T-cell (primary cell): Measurements from ENCODE around the gene CASD1. TPM values are rescaled to one million over a fixed set of nuclear protein-coding genes. Genes with fewer than 3 reads are reported as not detected.

Experiments used
- ATAC-seq, 4 experiments: fragments of 200-7000 bp in 3 of 4; fragments of 150-1000 bp in 1 of 4; cut with Tn5 transposase; replicated peaks in 1 of 4; 1 replicate in 3 of 4; 2 replicates in 1 of 4; pipeline ENCODE4 v1.10.0; 2021; ENCODE audit warnings: moderate library complexity in 3 of 4, mild to moderate bottlenecking in 2 of 4, moderate number of reproducible peaks in 1 of 4
- CTCF ChIA-PET, 2 donors: fragments of 300-600 bp; sonication (Branson Sonifier 250); formaldehyde crosslinking; loops; one replicate each; lab custom pipeline; 2022; ENCODE audit warnings: antibody characterized with exemption in 2 of 2; lab: Charles Lee
- POLR2A ChIA-PET, 2 donors: fragments of 300-600 bp; sonication (Branson Sonifier 250); formaldehyde crosslinking; loops; one replicate each; lab custom pipeline; 2022; ENCODE audit warnings: antibody characterized with exemption in 2 of 2; lab: Charles Lee
- DNase-seq, 35 experiments: peaks; one replicate each; pipeline versions ENCODE4 v3.0.0 to v3.0.0-alpha.2; 2013 to 2023
- H3K27ac ChIP-seq: one replicate; pipeline ENCODE4 v1.5.1; 2013; ENCODE audit warnings: low read length
- H3K27me3 ChIP-seq, 2 experiments: replicated peaks in 1 of 2; 1 replicate in 1 of 2; 2 replicates in 1 of 2; pipeline versions ENCODE4 v1.6.1 to v1.7.0; 2013; ENCODE audit warnings: low read length in 1 of 2, mixed read lengths in 1 of 2; ENCODE audit not compliant: control insufficient read depth in 2 of 2, insufficient read depth in 2 of 2; ENCODE audit errors: extremely low read depth in 1 of 2
- H3K36me3 ChIP-seq, 2 donors: 1 replicate in 1 of 2; 2 replicates in 1 of 2; pipeline versions ENCODE4 v1.6.1 to v1.7.0; 2013; ENCODE audit warnings: low read length in 1 of 2; ENCODE audit not compliant: control insufficient read depth in 2 of 2, insufficient read depth in 1 of 2; ENCODE audit errors: extremely low read depth in 1 of 2
- H3K4me1 ChIP-seq, 2 experiments: 1 replicate in 1 of 2; 2 replicates in 1 of 2; pipeline versions ENCODE4 v1.6.1 to v1.7.0; 2013; ENCODE audit warnings: low read length in 2 of 2, mixed read lengths in 1 of 2; ENCODE audit not compliant: insufficient read depth in 2 of 2, control insufficient read depth in 1 of 2; ENCODE audit errors: extremely low read depth in 1 of 2
- H3K4me3 ChIP-seq, 2 donors: 1 replicate in 1 of 2; 2 replicates in 1 of 2; pipeline versions ENCODE4 v1.5.1 to v1.7.0; 2013; ENCODE audit warnings: mild to moderate bottlenecking in 2 of 2, low read length in 1 of 2, moderate library complexity in 1 of 2; ENCODE audit not compliant: control insufficient read depth in 1 of 2; ENCODE audit errors: extremely low read depth in 1 of 2
- H3K9me3 ChIP-seq: 2 replicates; pipeline ENCODE4 v1.7.0; 2013
- H3K27ac Mint-ChIP-seq, 2 donors: one replicate each; pipeline ENCODE4 v1.8.0; 2020 to 2021; ENCODE audit warnings: mild to moderate bottlenecking in 2 of 2, mixed read lengths in 2 of 2
- H3K27me3 Mint-ChIP-seq, 2 donors: one replicate each; pipeline ENCODE4 v1.8.0; 2021 to 2022; ENCODE audit warnings: mixed read lengths in 2 of 2
- H3K36me3 Mint-ChIP-seq: one replicate; pipeline ENCODE4 v1.8.0; 2021; ENCODE audit warnings: mixed read lengths
- H3K4me1 Mint-ChIP-seq, 3 donors: one replicate each; pipeline ENCODE4 v1.8.0; 2020 to 2022; ENCODE audit warnings: mixed read lengths in 3 of 3, mild to moderate bottlenecking in 1 of 3
- H3K4me3 Mint-ChIP-seq, 3 donors: one replicate each; pipeline ENCODE4 v1.8.0; 2020 to 2022; ENCODE audit warnings: mild to moderate bottlenecking in 3 of 3, mixed read lengths in 3 of 3, moderate library complexity in 3 of 3
- H3K9me3 Mint-ChIP-seq, 3 donors: one replicate each; pipeline ENCODE4 v1.8.0; 2020 to 2022; ENCODE audit warnings: mixed read lengths in 3 of 3
- WGBS: methylation state at CpG from one replicate; pipeline ENCODE4 v1.1.5; 2013; ENCODE audit warnings: missing lambda C conversion rate; ENCODE audit not compliant: insufficient coverage; 5-methylcytosine and 5-hydroxymethylcytosine counted together
- total RNA-seq, 35 experiments: library from RNA in 6 of 35; stranded (reverse) in 6 of 35; fragments of 120-200 nt in 1 of 35; gene quantifications; one replicate each; pipeline versions ENCODE4 v1.2.1 to v1.2.4 and lab custom pipeline; 2013 to 2026

CASD1 gene
- total RNA-seq, 5 donors from 2014 or later (not counting 1 experiment from before 2014, with no cell fraction given), result 25.7 to 30.1 (median 28.2) TPM

DNA sequence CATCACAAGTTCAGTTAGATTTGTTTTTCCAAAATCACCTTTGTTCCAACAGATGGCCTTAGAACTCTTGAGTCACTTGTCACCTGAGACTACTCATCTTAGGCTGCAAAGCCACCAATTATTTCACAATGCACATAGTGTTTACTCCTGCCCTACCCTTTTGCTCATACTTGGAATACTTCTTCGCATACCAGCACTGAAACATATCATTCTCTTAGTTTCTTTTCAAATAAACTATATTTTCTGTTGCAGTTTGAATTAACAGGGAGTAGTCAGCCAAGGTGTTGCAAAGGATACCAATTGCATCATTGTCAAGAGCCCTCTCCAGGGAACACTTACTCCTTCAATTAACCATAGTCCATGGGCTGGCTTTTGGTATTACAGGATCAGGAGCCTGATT is 71.0 kb downstream of the CASD1 start:
- Mint-ChIP-seq H3K4me1 (no peaks in the 10 kb centered on the region), H3K9me3 (peaks cover 5 to 15% (median 8%) of the 10 kb centered on the region in 3 donors), H3K36me3 (peaks cover 64% of the 10 kb centered on the region), H3K4me3 (no peak overlapping the region), H3K27ac (no peak overlapping the region), H3K27me3 (no peaks in the 10 kb centered on the region)
- DNase-seq (no peak), ATAC-seq (no peak)
- no peaks in the 10 kb centered on the region for H3K27me3 ChIP-seq
- no peaks in the 10 kb centered on the region for H3K4me1 ChIP-seq
- H3K27ac ChIP-seq, result no peak overlapping the region
- H3K9me3 ChIP-seq, result no peaks in the 10 kb centered on the region
- POLR2A ChIA-PET, result no interaction called here
- peaks cover 4 to 16% of the 10 kb centered on the region in 2 donors for H3K36me3 ChIP-seq
- H3K4me3 ChIP-seq, result no peak overlapping the region
- CTCF ChIA-PET, result no interaction called here
- whole genome bisulfite sequencing, result no CpG with 5 or more reads among the region's 1 CpG

DNA sequence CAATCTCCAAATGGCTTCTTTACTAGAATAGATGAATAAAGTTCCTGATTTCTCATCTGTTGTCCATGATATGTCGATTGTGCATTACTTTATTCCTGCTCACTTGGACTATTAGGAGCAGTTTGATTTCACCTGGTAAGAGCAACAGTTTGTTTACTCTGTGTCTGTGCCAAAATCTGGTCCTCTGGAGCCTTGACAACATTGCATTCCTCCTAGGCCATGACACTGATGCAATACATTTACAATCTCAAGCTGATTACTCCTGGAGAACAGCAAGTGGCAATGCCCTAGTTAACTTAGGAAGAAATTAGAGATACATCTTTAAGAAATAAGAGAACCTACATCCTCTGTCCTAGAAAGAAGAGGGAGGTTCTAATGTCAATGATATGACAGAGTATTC is 74.5 kb downstream of the CASD1 start:
- H3K27me3 Mint-ChIP-seq, result no peaks in the 10 kb centered on the region
- H3K4me1 Mint-ChIP-seq, result no peaks in the 10 kb centered on the region
- Histone ChIP-seq H3K4me1 (no peaks in the 10 kb centered on the region), H3K4me3 (no peak overlapping the region), H3K36me3 (no peaks in the 10 kb centered on the region), H3K9me3 (no peaks in the 10 kb centered on the region), H3K27ac (no peak overlapping the region), H3K27me3 (no peaks in the 10 kb centered on the region)
- no peak overlapping the region for H3K4me3 Mint-ChIP-seq
- WGBS, result 100% methylated on average over 1 of the region's 1 CpG
- ATAC-seq (no peak), DNase-seq (no peak)
- peaks cover 47% of the 10 kb centered on the region for H3K36me3 Mint-ChIP-seq
- H3K9me3 Mint-ChIP-seq, result peaks cover 0 to 10% (median 4%) of the 10 kb centered on the region in 3 donors
- H3K27ac Mint-ChIP-seq, result no peak overlapping the region
- CTCF ChIA-PET, result no interaction called here
- POLR2A ChIA-PET, result no interaction called here

- peaks cover 31% of the 10 kb centered on the region for H3K36me3 Mint-ChIP-seq
- H3K4me3 Mint-ChIP-seq, result no peak overlapping the region
- no peaks in the 10 kb centered on the region for H3K9me3 Mint-ChIP-seq
- POLR2A ChIA-PET, result no interaction called here
- H3K36me3 ChIP-seq, result no peaks in the 10 kb centered on the region
- H3K4me3 ChIP-seq, result no peak overlapping the region
- no peaks in the 10 kb centered on the region for H3K4me1 Mint-ChIP-seq
- no peaks in the 10 kb centered on the region for H3K4me1 ChIP-seq
- H3K27ac Mint-ChIP-seq, result no peak overlapping the region
- no peaks in the 10 kb centered on the region for H3K9me3 ChIP-seq
- H3K27me3 ChIP-seq, result no peaks in the 10 kb centered on the region
- no peaks in the 10 kb centered on the region for H3K27me3 Mint-ChIP-seq
- CTCF ChIA-PET, result interaction anchor here in 1 of 2 donors (0.5 kb wide), 1 partner anchor 18 kb away, joined by 5 read pairs; no protein-coding TSS in a partner anchor
- WGBS, result no CpG with 5 or more reads among the region's 2 CpGs
- no peak for DNase-seq
- ATAC-seq, result no peak
- no peak overlapping the region for H3K27ac ChIP-seq
These were observed 78.5 kb downstream of the CASD1 start for GRCh38 chr7:94588075-94588474.

DNA sequence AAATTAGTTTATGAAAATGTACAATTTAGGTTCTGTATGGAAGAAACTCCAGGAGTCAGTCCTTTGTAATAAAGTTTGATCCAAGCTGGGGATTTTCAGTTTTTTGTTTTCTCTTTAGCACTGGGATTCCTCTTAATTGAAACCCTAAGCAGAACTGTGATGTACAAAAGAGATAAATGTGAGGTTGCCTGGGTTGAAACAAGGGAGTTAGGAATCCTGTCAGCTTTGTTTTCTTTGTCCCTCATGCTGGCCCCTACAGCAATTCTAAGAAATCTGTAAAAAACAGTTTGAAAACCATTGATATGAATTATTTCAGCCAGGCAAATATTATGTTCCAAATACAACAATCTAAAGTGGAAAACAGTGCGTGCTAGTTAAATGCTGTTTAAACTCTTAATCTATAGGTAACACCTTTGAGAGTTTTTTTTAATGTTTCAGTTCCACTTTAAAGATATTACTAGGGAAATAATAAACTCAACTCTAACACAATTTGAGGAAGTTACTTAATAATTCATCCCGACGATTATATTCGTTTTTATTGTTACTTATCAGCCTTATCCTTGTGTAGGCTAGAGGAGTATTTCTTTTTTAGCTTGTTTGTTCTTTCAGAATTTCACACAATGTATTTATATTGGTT is 81.0 kb downstream of the CASD1 start:
- ChIA-PET CTCF (no interaction called here), POLR2A (interaction anchor here in 1 of 2 donors (0.5 kb wide), 1 partner anchor 1170 kb away, joined by 11 read pairs; no protein-coding TSS in a partner anchor)
- Mint-ChIP-seq H3K27me3 (no peaks in the 10 kb centered on the region), H3K36me3 (peaks cover 24% of the 10 kb centered on the region), H3K4me3 (no peak overlapping the region), H3K9me3 (no peaks in the 10 kb centered on the region), H3K4me1 (no peaks in the 10 kb centered on the region), H3K27ac (no peak overlapping the region)
- Histone ChIP-seq H3K27me3 (no peaks in the 10 kb centered on the region), H3K4me3 (no peak overlapping the region), H3K36me3 (no peaks in the 10 kb centered on the region), H3K4me1 (no peaks in the 10 kb centered on the region), H3K9me3 (no peaks in the 10 kb centered on the region), H3K27ac (no peak overlapping the region)
- DNase-seq (no peak), ATAC-seq (no peak)
- WGBS, result no CpG with 5 or more reads among the region's 4 CpGs

DNA sequence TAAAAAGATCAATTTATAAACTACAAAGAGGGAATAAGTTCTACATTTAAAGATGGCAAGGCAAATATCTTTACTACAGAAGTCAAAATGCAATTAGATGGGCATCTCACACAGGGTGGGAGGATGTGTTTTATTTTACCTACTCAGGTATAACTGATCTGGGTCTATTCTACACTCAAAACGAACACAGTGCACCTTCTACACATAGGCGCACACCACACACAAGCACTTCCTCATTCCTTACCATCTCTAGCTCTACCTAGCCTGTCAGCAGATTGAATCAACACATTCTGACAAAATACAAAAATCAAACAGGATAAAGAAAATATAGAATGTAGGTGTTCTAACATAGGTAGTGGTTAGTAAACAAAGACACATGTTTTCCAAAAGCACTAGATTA is 81.6 kb downstream of the CASD1 start:
- Histone ChIP-seq H3K36me3 (no peaks in the 10 kb centered on the region), H3K4me1 (no peaks in the 10 kb centered on the region), H3K27ac (no peak overlapping the region), H3K27me3 (no peaks in the 10 kb centered on the region), H3K4me3 (no peak overlapping the region), H3K9me3 (no peaks in the 10 kb centered on the region)
- Mint-ChIP-seq H3K27ac (no peak overlapping the region), H3K4me3 (no peak overlapping the region), H3K4me1 (no peaks in the 10 kb centered on the region), H3K9me3 (no peaks in the 10 kb centered on the region), H3K27me3 (no peaks in the 10 kb centered on the region), H3K36me3 (peaks cover 24% of the 10 kb centered on the region)
- ChIA-PET POLR2A (interaction anchor here in 1 of 2 donors (0.5 kb wide), 1 partner anchor 1169 kb away, joined by 11 read pairs; no protein-coding TSS in a partner anchor), CTCF (no interaction called here)
- WGBS, result no CpG with 5 or more reads among the region's 2 CpGs
- DNase-seq (no peak), ATAC-seq (no peak)

DNA sequence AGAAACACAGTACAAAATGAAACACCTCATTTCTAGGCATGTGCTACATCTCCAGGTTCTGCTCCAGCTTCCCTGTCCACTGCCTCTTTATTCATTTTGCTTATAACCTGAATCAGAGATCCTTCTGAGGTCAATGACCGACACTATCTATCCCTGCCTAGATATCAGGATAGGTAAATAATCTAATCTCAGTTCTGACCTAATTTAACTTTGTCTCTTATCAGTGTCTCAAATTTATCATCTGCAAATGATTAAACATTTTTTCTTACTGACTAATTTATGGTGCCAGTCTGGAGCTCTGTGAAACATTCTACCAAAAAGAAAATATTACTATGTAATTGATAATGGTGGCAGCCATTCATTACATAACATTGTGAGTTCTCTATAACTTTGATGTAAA is 85.3 kb downstream of the CASD1 start:
- H3K4me3 ChIP-seq, result no peak overlapping the region
- no peaks in the 10 kb centered on the region for H3K4me1 ChIP-seq
- ChIA-PET CTCF (no interaction called here), POLR2A (no interaction called here)
- DNase-seq (no peak), ATAC-seq (no peak)
- no peaks in the 10 kb centered on the region for H3K9me3 ChIP-seq
- Mint-ChIP-seq H3K27me3 (no peaks in the 10 kb centered on the region), H3K9me3 (no peaks in the 10 kb centered on the region), H3K4me3 (no peak overlapping the region), H3K4me1 (no peaks in the 10 kb centered on the region), H3K36me3 (peaks cover 4% of the 10 kb centered on the region), H3K27ac (no peak overlapping the region)
- no peaks in the 10 kb centered on the region for H3K36me3 ChIP-seq
- WGBS, result no CpG with 5 or more reads among the region's 1 CpG
- no peak overlapping the region for H3K27ac ChIP-seq
- H3K27me3 ChIP-seq, result no peaks in the 10 kb centered on the region
